NCI-H1048 (cell line): ENCODE results near the gene TPPP2.

ENCODE experiments used
- DNase-seq: peaks from one replicate; lab custom pipeline; 2025; lab: John Stamatoyannopoulos, UW

The TPPP2 gene

GRCh38 chr14:21017528-21018245 is 12.3 kb upstream of the TPPP2 start:
- DNase-seq: no peak

- no peak for DNase-seq
Observed at GRCh38 chr14:21018286-21018685, 11.7 kb upstream of the TPPP2 start.

- DNase-seq: no peak
Observed at GRCh38 chr14:21018781-21019180, 11.2 kb upstream of the TPPP2 start.

GRCh38 chr14:21019366-21019765 is 10.7 kb upstream of the TPPP2 start:
- no peak for DNase-seq

- DNase-seq: no peak
Observed at GRCh38 chr14:21020977-21021545, 9.0 kb upstream of the TPPP2 start.

GRCh38 chr14:21022686-21023085 is 7.3 kb upstream of the TPPP2 start:
- DNase-seq: no peak

- no peak for DNase-seq
Observed at GRCh38 chr14:21023174-21023573, 6.8 kb upstream of the TPPP2 start.

GRCh38 chr14:21023817-21024584 is 6.0 kb upstream of the TPPP2 start:
- no peak for DNase-seq

GRCh38 chr14:21024585-21025370 is 5.2 kb upstream of the TPPP2 start, which contains the start of gene NDRG2:
TSS of gene NDRG2 (minus strand) at chr14:21025061. CDS start at chr14:21023315, 1,746 bp downstream.
- DNase-seq: peak; percentile 45

GRCh38 chr14:21025371-21026273 is 4.4 kb upstream of the TPPP2 start:
- no peak for DNase-seq

- DNase-seq: no peak
Observed at GRCh38 chr14:21026274-21026987, 3.6 kb upstream of the TPPP2 start.

GRCh38 chr14:21026988-21027315 is 3.1 kb upstream of the TPPP2 start:
- no peak for DNase-seq

GRCh38 chr14:21030531-21030930 is 514 bp downstream of the TPPP2 start:
- no peak for DNase-seq

- no peak for DNase-seq
Observed at GRCh38 chr14:21032326-21033132, 2.5 kb downstream of the TPPP2 start.

GRCh38 chr14:21033133-21033698 is 3.2 kb downstream of the TPPP2 start:
- no peak for DNase-seq

- DNase-seq: no peak
Observed at GRCh38 chr14:21034707-21035106, 4.7 kb downstream of the TPPP2 start, which contains the start of gene RNASE13. TSS of gene RNASE13 (minus strand) at chr14:21034807. CDS start at chr14:21034288, 519 bp downstream.

GRCh38 chr14:21036751-21037150 is 6.7 kb downstream of the TPPP2 start:
- DNase-seq: no peak

GRCh38 chr14:21037156-21037555 is 7.1 kb downstream of the TPPP2 start:
- DNase-seq: no peak
